Sigmoid colon (tissue), 7 donors: ENCODE results near the gene SMIM23. TPM values are rescaled to one million over a fixed set of nuclear protein-coding genes. Genes with fewer than 3 reads are reported as not detected.

Experiments used
- DNase-seq: peaks from one replicate; pipeline ENCODE4 v3.0.0-alpha.2; 2019
- H3K27ac ChIP-seq, 4 donors: fragments of 200-600 bp; sonication (generic); one replicate each; pipeline ENCODE4 v1.5.1; 2016 to 2019; ENCODE audit warnings: mild to moderate bottlenecking in 1 of 4
- H3K27me3 ChIP-seq, 3 donors: fragments of 200-600 bp; sonication (generic); one replicate each; pipeline ENCODE4 v1.5.1; 2019; ENCODE audit warnings: mild to moderate bottlenecking in 1 of 3
- H3K36me3 ChIP-seq, 4 donors: fragments of 200-600 bp; sonication (generic); one replicate each; pipeline ENCODE4 v1.5.1; 2016 to 2019
- H3K4me1 ChIP-seq, 4 donors: fragments of 200-600 bp; sonication (generic); one replicate each; pipeline ENCODE4 v1.5.1; 2017 to 2019
- H3K4me3 ChIP-seq, 4 donors: fragments of 200-600 bp; sonication (generic); one replicate each; pipeline ENCODE4 v1.5.1; 2017 to 2019; ENCODE audit warnings: mild to moderate bottlenecking in 2 of 4, moderate library complexity in 1 of 4
- H3K9me3 ChIP-seq, 4 donors: fragments of 200-600 bp in 3 of 4; sonication (generic) in 3 of 4; one replicate each; pipeline versions ENCODE4 v1.5.1 to v1.6.1; 2013 to 2019
- EP300 ChIP-seq, 4 donors: sonication (generic); formaldehyde crosslinking; IDR thresholded peaks; one replicate each; pipeline ENCODE4 v1.6.1; 2017; ENCODE audit warnings: antibody characterized with exemption in 4 of 4
- POLR2A ChIP-seq, 2 donors: fragments of 450-650 bp; IDR thresholded peaks; one replicate each; pipeline ENCODE4 v1.6.1; 2016; ENCODE audit warnings: antibody characterized with exemption in 2 of 2, mild to moderate bottlenecking in 2 of 2, moderate library complexity in 2 of 2
- POLR2AphosphoS5 ChIP-seq, 4 donors: sonication (generic); formaldehyde crosslinking; IDR thresholded peaks; one replicate each; pipeline ENCODE4 v1.6.1; 2017; ENCODE audit warnings: antibody characterized with exemption in 4 of 4
- WGBS, 2 donors: extraction: QIAGEN DNeasy Blood & Tissue Kit; methylation state at CpG; one replicate each; pipeline ENCODE4 v1.1.7; 2013; 5-methylcytosine and 5-hydroxymethylcytosine counted together
- intact Hi-C: fragments of 100-400 bp; cut with DNase I; formaldehyde crosslinking; loops from one replicate; pipeline ENCODE4 v1.15.1; 2023
- polyA plus RNA-seq, 3 donors: library from polyadenylated mRNA; stranded (reverse); fragments of 200-250 nt; gene quantifications; one replicate each; pipeline ENCODE4 v1.2.3, GENCODE V29; 2013
- total RNA-seq, 4 donors: library from RNA; depleted of rRNA; stranded (reverse); fragments of >200 nt; gene quantifications; one replicate each; pipeline ENCODE4 v1.1.0, GENCODE V29; 2016
- TF ChIP-seq, protein P1 (sequence below), 4 experiments: fragments of 450-650 bp in 3 of 4; fragments of 200-600 bp in 1 of 4; IDR thresholded peaks; one replicate each; pipeline ENCODE4 v1.5.1; 2016 to 2019; ENCODE audit warnings: antibody characterized with exemption in 4 of 4, mild to moderate bottlenecking in 3 of 4, moderate library complexity in 2 of 4
- donor health status: healthy with polysubstance abuse.
- donor health status: Bipolar disorder and iron deficiency.
- donor health status: healthy.

SMIM23 gene
- total and polyA plus RNA-seq, 7 donors: not detected

DNA sequence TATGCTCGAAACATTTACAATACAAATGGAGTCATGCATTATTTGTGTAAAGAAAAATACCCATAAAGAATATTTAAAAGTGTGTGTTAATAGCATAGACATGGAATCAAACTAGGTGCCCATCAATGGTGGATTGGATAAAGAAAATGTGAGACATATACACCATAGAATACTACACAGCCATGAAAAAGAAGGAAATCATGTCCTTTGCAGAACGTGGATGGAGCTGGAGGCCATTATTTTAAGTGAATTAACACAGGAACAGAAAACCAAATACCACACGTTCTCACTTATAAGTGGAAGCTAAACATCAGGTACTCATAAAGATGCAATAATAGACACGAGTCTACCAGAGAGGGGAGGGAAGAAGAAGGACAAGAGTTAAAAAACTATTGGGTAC is 22.8 kb downstream of the SMIM23 start:
- DNase-seq: no peak
- Histone ChIP-seq H3K4me1 (no peaks in the 10 kb centered on the region), H3K9me3 (peaks cover 0 to 7% (median 1%) of the 10 kb centered on the region in 4 donors), H3K27ac (no peak overlapping the region), H3K4me3 (no peak overlapping the region), H3K36me3 (no peaks in the 10 kb centered on the region), H3K27me3 (peaks cover 0 to 4% (median 0%) of the 10 kb centered on the region in 3 donors)
- TF ChIP-seq POLR2A (IDR thresholded peaks at IDR 0.05) (no peak), POLR2AphosphoS5 (IDR thresholded peaks at IDR 0.05) (no peak), EP300 (IDR thresholded peaks at IDR 0.05) (no peak)
- TF ChIP-seq, protein P1, sequence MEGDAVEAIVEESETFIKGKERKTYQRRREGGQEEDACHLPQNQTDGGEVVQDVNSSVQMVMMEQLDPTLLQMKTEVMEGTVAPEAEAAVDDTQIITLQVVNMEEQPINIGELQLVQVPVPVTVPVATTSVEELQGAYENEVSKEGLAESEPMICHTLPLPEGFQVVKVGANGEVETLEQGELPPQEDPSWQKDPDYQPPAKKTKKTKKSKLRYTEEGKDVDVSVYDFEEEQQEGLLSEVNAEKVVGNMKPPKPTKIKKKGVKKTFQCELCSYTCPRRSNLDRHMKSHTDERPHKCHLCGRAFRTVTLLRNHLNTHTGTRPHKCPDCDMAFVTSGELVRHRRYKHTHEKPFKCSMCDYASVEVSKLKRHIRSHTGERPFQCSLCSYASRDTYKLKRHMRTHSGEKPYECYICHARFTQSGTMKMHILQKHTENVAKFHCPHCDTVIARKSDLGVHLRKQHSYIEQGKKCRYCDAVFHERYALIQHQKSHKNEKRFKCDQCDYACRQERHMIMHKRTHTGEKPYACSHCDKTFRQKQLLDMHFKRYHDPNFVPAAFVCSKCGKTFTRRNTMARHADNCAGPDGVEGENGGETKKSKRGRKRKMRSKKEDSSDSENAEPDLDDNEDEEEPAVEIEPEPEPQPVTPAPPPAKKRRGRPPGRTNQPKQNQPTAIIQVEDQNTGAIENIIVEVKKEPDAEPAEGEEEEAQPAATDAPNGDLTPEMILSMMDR (IDR thresholded peaks at IDR 0.05): no peak
- intact Hi-C loops: no loop called here
- WGBS, 2 donors: 91 to 92% methylated on average over 4 of the region's 4 CpGs

DNA sequence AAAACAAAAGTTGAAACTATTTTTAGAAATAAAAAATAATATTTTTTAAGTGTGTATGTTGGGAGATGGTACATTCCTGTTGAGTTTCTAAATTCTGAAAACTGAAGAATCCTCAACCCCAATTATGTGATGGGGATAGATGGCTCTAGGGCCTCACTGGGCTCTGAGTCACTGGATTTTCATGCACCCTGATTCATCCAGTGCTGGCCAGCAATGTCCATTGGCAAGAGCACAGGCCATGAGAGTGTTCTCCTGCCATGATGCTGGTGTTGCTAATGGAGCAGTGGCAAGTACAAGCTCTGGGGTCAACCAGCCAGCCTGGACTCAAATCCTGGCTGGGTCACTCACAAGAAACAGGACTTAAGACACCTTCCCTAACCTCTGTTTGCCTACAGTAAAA is 23.3 kb downstream of the SMIM23 start:
- no peak for DNase-seq
- no peaks in the 10 kb centered on the region for H3K4me1 ChIP-seq
- H3K9me3 ChIP-seq: peaks cover 0 to 7% (median 1%) of the 10 kb centered on the region in 4 donors
- TF ChIP-seq POLR2AphosphoS5 (IDR thresholded peaks at IDR 0.05) (no peak), EP300 (IDR thresholded peaks at IDR 0.05) (no peak), POLR2A (IDR thresholded peaks at IDR 0.05) (no peak)
- TF ChIP-seq, protein P1 (IDR thresholded peaks at IDR 0.05): no peak
- intact Hi-C loops: no loop called here
- no peak overlapping the region for H3K4me3 ChIP-seq
- H3K27me3 ChIP-seq: peaks cover 0 to 4% (median 0%) of the 10 kb centered on the region in 3 donors
- H3K27ac ChIP-seq: no peak overlapping the region
- no peaks in the 10 kb centered on the region for H3K36me3 ChIP-seq

DNA sequence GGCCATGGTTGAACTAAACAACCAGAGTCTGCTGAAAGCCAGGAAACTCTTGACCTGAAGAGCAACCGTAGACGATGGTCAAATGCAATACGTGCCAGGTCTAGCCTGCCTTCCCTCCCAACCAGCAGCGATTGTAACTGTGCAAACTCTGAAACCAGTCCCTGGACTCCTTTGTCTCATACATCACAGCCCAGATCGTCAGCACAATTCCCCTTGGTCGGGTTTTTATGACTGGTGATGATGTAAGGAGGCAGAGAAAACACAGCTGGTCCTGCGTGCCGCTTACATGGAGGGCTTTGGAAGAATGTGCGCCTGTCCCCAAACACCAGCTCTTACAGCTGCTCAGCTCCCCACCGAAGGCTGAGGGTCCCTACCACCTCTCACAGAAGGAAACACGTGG is 24.6 kb downstream of the SMIM23 start:
- Histone ChIP-seq H3K27me3 (peaks cover 0 to 4% (median 0%) of the 10 kb centered on the region in 3 donors), H3K4me1 (no peaks in the 10 kb centered on the region), H3K36me3 (no peaks in the 10 kb centered on the region), H3K4me3 (no peak overlapping the region), H3K27ac (no peak overlapping the region), H3K9me3 (peaks cover 0 to 7% (median 1%) of the 10 kb centered on the region in 4 donors)
- intact Hi-C loops: no loop called here
- WGBS, 2 donors: 72 to 75% methylated on average over 11 of the region's 11 CpGs
- no peak for DNase-seq
- TF ChIP-seq, protein P1 (IDR thresholded peaks at IDR 0.05): no peak
- TF ChIP-seq POLR2AphosphoS5 (IDR thresholded peaks at IDR 0.05): no peak
- no peak for TF ChIP-seq POLR2A (IDR thresholded peaks at IDR 0.05)
- no peak for TF ChIP-seq EP300 (IDR thresholded peaks at IDR 0.05)

DNA sequence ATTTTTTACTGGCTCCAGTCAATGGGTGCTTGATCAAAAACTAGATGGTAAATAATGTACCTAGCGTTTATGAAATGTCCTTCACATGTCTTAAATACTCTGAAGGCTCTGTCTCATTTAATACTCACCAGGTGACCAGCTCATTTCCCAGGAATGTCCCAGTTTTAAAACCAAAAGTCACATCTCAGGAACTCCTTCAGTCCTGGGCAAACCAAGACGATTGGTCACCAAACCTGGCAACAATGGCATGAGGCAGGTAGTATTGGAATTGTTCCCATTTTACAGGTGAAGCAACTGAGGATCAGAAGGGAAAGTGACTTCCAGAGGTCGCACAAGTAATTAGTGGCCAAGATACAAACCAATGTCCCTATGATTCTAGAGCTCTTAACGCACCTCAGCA is 27.7 kb downstream of the SMIM23 start:
- intact Hi-C loops: no loop called here
- Histone ChIP-seq H3K27ac (no peak overlapping the region), H3K4me3 (no peak overlapping the region), H3K36me3 (no peaks in the 10 kb centered on the region), H3K9me3 (peaks cover 0 to 7% (median 1%) of the 10 kb centered on the region in 4 donors), H3K4me1 (no peaks in the 10 kb centered on the region), H3K27me3 (no peaks in the 10 kb centered on the region)
- no peak for DNase-seq
- WGBS, 2 donors: 93 to 95% methylated on average over 4 of the region's 4 CpGs
- TF ChIP-seq, protein P1 (IDR thresholded peaks at IDR 0.05): no peak
- no peak for TF ChIP-seq EP300 (IDR thresholded peaks at IDR 0.05)
- TF ChIP-seq POLR2A (IDR thresholded peaks at IDR 0.05): no peak
- TF ChIP-seq POLR2AphosphoS5 (IDR thresholded peaks at IDR 0.05): no peak

DNA sequence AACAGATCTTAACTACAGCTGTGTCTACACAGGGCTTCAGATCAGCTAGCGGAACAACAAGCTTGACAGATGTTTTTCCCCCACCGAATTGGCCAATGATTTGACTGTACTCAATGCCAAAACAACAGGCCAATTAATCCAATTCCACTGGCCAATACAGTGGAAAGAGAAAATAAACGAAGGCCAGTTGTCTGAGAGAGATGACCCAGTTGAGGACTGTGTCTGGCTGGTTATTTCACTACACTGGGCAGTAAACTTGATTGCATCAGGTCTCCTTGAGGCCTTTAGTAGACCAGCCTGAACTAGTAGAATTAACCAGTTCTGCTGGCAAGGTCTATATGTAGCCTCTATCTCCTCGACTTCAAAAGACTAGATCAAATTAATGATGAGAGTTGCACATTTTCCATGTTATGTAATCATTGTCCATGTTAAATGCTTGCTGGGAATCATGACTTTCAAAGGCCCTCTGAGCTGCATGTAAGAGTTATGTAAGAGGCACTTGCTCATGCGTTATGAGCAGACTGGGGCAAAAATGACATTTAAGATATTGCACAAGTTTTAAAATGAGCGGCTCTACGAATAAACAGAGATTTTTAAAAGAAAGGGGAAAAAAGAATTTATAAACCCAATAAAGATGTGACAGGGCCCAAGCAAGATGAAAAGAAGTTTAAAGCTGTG is 28.3 kb downstream of the SMIM23 start:
- no peak for DNase-seq
- no peak overlapping the region for H3K27ac ChIP-seq
- no peak for TF ChIP-seq EP300 (IDR thresholded peaks at IDR 0.05)
- TF ChIP-seq, protein P1 (IDR thresholded peaks at IDR 0.05): no peak
- no peaks in the 10 kb centered on the region for H3K4me1 ChIP-seq
- no peak overlapping the region for H3K4me3 ChIP-seq
- H3K9me3 ChIP-seq: peaks cover 0 to 7% (median 1%) of the 10 kb centered on the region in 4 donors
- H3K36me3 ChIP-seq: no peaks in the 10 kb centered on the region
- H3K27me3 ChIP-seq: no peaks in the 10 kb centered on the region
- WGBS, 2 donors: 87 to 91% methylated on average over 7 of the region's 7 CpGs
- intact Hi-C loops: no loop called here
